Mucosa of descending colon (tissue), 3 donors: Measurements from ENCODE around the gene NRG2. TPM values are rescaled to one million over a fixed set of nuclear protein-coding genes. Genes with fewer than 3 reads are reported as not detected.

Experiments used
- ATAC-seq: fragments of 200-7000 bp; cut with Tn5 transposase; one replicate; pipeline ENCODE4 v1.9.1; 2020; ENCODE audit warnings: mild to moderate bottlenecking, moderate library complexity
- DNase-seq, 3 donors: peaks; one replicate each; pipeline ENCODE4 v3.0.0-alpha.2; 2020
- H3K36me3 ChIP-seq: fragments of 200-600 bp; one replicate; pipeline ENCODE4 v1.8.0; 2021; ENCODE audit warnings: low read depth, mild to moderate bottlenecking
- H3K4me1 ChIP-seq: fragments of 200-600 bp; one replicate; pipeline ENCODE4 v1.8.0; 2021; ENCODE audit warnings: low read depth, mild to moderate bottlenecking
- H3K4me3 ChIP-seq: fragments of 200-600 bp; one replicate; pipeline ENCODE4 v1.8.0; 2021; ENCODE audit warnings: mild to moderate bottlenecking
- H3K9me3 ChIP-seq: fragments of 200-600 bp; one replicate; pipeline ENCODE4 v1.8.0; 2021; ENCODE audit warnings: mild to moderate bottlenecking
- CTCF ChIP-seq: fragments of 200-600 bp; IDR thresholded peaks from one replicate; pipeline ENCODE4 v1.8.0; 2022; ENCODE audit warnings: antibody characterized with exemption, mild to moderate bottlenecking
- intact Hi-C, 2 donors: fragments of 100-400 bp; cut with DNase I in 1 of 2; cut with micrococcal nuclease in 1 of 2; formaldehyde crosslinking; loops; one replicate each; pipeline versions ENCODE4 v1.11.0 to v1.11.1; 2022; cut with DNase I, micrococcal nuclease
- total RNA-seq, 3 donors: library from RNA; stranded (reverse); fragmentation: NEBNext Ultra II Directional in 2 of 3; extraction: Animal tissue kit (Norgen Biotek cat#: 25700) in 2 of 3; gene quantifications; one replicate each; pipeline versions ENCODE4 v1.2.1 to v1.2.4, GENCODE V29; 2021 to 2023
- donor health status: DM: no; HTN: no; CAD: no; lungs with moderate emphysema.
- donor health status: DM: no; HTN: no; CAD: no.
- donor health status: DM: no; HTN: yes; CAD: no.

The NRG2 gene
- total RNA-seq, 3 donors from 2014 or later = 0.52 to 7.3 (median 0.89) TPM

GRCh38 chr5:139911425-139912120 lies 131.5 kb downstream of the NRG2 start:
- DNase-seq (no peak), ATAC-seq (no peak)
- TF ChIP-seq CTCF = no peak
- intact Hi-C loops = no loop called here
- Histone ChIP-seq H3K36me3 (no peaks in the 10 kb centered on the region), H3K9me3 (no peaks in the 10 kb centered on the region), H3K4me3 (no peak overlapping the region), H3K4me1 (no peaks in the 10 kb centered on the region)

- no peak for TF ChIP-seq CTCF
- no peak overlapping the region for H3K4me3 ChIP-seq
- ATAC-seq = no peak
These were observed 132.2 kb downstream of the NRG2 start for GRCh38 chr5:139910901-139911300.

DNA sequence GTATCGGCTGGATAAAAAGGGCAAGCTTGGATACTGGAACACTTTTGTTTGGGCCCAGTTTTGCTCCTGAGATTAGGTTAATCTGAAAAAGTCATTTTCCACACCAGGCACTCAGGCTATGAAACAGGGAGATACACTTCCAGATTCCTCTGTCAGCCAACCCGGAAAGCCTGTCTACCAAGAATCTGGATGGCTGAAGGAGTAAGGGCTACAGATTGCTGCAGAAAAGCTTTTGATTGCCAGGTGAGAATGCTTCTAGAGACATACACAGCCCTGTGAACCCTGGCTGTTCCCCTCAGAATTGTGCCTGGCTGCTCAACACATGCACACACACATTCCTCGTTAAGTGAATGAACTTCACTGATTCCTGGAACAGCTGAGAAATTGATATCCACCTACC lies 133.1 kb downstream of the NRG2 start:
- H3K4me3 ChIP-seq = no peak overlapping the region
- no peaks in the 10 kb centered on the region for H3K36me3 ChIP-seq
- intact Hi-C loops = no loop called here
- H3K4me1 ChIP-seq = no peaks in the 10 kb centered on the region
- no peak for TF ChIP-seq CTCF
- no peaks in the 10 kb centered on the region for H3K9me3 ChIP-seq
- ATAC-seq (no peak), DNase-seq (no peak)

More at GRCh38 chr5:139910901-139911300, 132.2 kb downstream of the NRG2 start:
- no peaks in the 10 kb centered on the region for H3K36me3 ChIP-seq
- H3K4me1 ChIP-seq = no peaks in the 10 kb centered on the region
- intact Hi-C loops = no loop called here
- no peak for DNase-seq
- H3K9me3 ChIP-seq = no peaks in the 10 kb centered on the region

GRCh38 chr5:139908749-139909148 lies 134.3 kb downstream of the NRG2 start:
- H3K36me3 ChIP-seq = no peaks in the 10 kb centered on the region
- ATAC-seq = no peak
- TF ChIP-seq CTCF = no peak
- H3K4me1 ChIP-seq = peaks cover 8% of the 10 kb centered on the region
- no peaks in the 10 kb centered on the region for H3K9me3 ChIP-seq
- no peak for DNase-seq
- no peak overlapping the region for H3K4me3 ChIP-seq
- intact Hi-C loops = no loop called here

- intact Hi-C loops = no loop called here
- DNase-seq = no peak
- H3K36me3 ChIP-seq = no peaks in the 10 kb centered on the region
- TF ChIP-seq CTCF = no peak
- no peaks in the 10 kb centered on the region for H3K9me3 ChIP-seq
- ATAC-seq = no peak
- H3K4me1 ChIP-seq = peaks cover 10% of the 10 kb centered on the region
- H3K4me3 ChIP-seq = no peak overlapping the region
These were observed 136.4 kb downstream of the NRG2 start for GRCh38 chr5:139906661-139907060.
